Neutrophil (primary cell): ENCODE data around the gene ARHGAP22.

Experiments
- H3K27ac ChIP-seq: fragments of 200-600 bp; sonication (generic); 2 replicates; pipeline ENCODE4 v1.5.1; 2016; ENCODE audit warnings: mild to moderate bottlenecking, moderate library complexity
- H3K27me3 ChIP-seq: fragments of 200-600 bp; sonication (generic); 2 replicates; pipeline ENCODE4 v1.6.0; 2016; ENCODE audit warnings: mild to moderate bottlenecking
- H3K36me3 ChIP-seq: fragments of 200-600 bp; sonication (generic); 2 replicates; pipeline ENCODE4 v1.5.1; 2017
- H3K4me1 ChIP-seq, 2 experiments: fragments of 200-600 bp in 1 of 2; sonication (generic) in 1 of 2; 1 replicate in 1 of 2; 2 replicates in 1 of 2; pipeline versions ENCODE4 v1.5.1 to v1.6.1; 2013 to 2016; ENCODE audit warnings: low read depth in 1 of 2, low read length in 1 of 2, mild to moderate bottlenecking in 1 of 2, moderate library complexity in 1 of 2; ENCODE audit not compliant: control insufficient read depth in 1 of 2, insufficient read depth in 1 of 2
- H3K4me3 ChIP-seq, 2 experiments: fragments of 200-600 bp in 1 of 2; sonication (generic) in 1 of 2; 1 replicate in 1 of 2; 2 replicates in 1 of 2; pipeline ENCODE4 v1.5.1; 2013 to 2016; ENCODE audit warnings: low read depth in 1 of 2, low read length in 1 of 2, mild to moderate bottlenecking in 1 of 2, moderate library complexity in 1 of 2
- H3K9me3 ChIP-seq: fragments of 200-600 bp; sonication (generic); 2 replicates; pipeline ENCODE4 v1.5.1; 2016
- TF ChIP-seq, protein P1 (sequence below): fragments of 200-600 bp; sonication (generic); IDR thresholded peaks from 2 replicates; pipeline ENCODE4 v1.5.1; 2016; ENCODE audit warnings: antibody characterized with exemption

The ARHGAP22 gene

DNA sequence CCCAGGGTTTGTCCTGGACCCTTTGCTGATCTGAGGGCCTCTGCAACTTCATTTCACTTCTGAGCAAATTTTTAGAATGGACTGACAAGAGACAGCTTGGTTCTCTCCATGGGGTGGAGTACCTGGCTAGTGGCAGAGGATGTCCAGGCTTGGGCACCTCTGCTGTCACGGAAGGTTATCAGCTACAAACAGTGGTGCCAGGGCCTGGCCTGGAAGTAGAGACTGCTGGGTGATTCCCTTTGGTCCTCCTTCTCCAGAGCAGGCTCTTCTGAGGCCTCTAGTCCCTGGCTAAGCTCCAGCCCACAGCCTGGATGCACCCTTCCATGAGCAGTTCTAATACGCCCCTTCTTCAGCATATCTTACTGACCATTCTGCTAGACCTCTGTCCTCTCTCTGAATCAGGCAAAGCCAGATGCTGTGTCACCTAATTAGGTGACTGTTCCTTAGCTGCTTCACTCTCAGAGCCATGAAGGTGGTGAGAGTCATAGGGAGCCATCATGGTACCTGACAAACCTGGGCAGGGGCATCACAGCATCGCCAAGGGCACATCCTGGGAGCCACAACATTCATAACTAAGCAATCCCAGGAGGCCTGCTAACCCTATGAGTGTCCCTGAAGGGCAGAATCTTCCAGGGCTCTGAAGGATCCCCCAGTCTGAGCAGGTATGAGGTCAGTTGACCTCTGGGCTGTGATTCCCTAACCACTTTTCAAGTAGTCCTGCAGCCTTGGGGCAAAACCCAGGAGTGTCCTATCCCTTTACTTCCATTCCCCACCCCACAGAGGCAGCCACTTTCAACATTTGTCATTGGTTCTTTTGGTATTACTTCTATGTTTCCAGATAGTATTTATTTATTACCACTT lies 4.0 kb downstream of the ARHGAP22 start:
- Histone ChIP-seq H3K27ac (no peak overlapping the region), H3K4me3 (no peak overlapping the region), H3K4me1 (peaks cover 3 to 10% of the 10 kb centered on the region in 2 experiments), H3K27me3 (peaks cover 35% of the 10 kb centered on the region), H3K36me3 (no peaks in the 10 kb centered on the region), H3K9me3 (no peaks in the 10 kb centered on the region)
- TF ChIP-seq, protein P1, sequence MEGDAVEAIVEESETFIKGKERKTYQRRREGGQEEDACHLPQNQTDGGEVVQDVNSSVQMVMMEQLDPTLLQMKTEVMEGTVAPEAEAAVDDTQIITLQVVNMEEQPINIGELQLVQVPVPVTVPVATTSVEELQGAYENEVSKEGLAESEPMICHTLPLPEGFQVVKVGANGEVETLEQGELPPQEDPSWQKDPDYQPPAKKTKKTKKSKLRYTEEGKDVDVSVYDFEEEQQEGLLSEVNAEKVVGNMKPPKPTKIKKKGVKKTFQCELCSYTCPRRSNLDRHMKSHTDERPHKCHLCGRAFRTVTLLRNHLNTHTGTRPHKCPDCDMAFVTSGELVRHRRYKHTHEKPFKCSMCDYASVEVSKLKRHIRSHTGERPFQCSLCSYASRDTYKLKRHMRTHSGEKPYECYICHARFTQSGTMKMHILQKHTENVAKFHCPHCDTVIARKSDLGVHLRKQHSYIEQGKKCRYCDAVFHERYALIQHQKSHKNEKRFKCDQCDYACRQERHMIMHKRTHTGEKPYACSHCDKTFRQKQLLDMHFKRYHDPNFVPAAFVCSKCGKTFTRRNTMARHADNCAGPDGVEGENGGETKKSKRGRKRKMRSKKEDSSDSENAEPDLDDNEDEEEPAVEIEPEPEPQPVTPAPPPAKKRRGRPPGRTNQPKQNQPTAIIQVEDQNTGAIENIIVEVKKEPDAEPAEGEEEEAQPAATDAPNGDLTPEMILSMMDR: no peak

DNA sequence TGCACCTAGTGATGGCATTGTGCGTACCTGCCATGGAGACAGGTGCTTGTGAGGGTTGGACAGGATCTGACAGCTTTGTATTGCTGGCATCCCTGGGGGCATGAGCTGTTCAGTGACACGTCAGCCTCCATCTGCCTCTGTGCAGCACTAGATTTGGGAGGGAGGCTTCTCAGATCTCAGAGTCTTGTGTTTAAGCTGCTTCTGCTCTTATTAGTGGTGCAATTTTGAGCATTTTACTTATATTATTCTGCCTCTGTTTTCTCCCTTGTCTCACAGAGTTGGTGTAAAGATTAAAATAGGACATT lies 5.1 kb downstream of the ARHGAP22 start:
- Histone ChIP-seq H3K36me3 (no peaks in the 10 kb centered on the region), H3K9me3 (no peaks in the 10 kb centered on the region), H3K27me3 (peaks cover 24% of the 10 kb centered on the region), H3K27ac (no peak overlapping the region), H3K4me3 (no peak overlapping the region), H3K4me1 (peaks cover 3 to 5% of the 10 kb centered on the region in 2 experiments)
- TF ChIP-seq, protein P1: no peak

DNA sequence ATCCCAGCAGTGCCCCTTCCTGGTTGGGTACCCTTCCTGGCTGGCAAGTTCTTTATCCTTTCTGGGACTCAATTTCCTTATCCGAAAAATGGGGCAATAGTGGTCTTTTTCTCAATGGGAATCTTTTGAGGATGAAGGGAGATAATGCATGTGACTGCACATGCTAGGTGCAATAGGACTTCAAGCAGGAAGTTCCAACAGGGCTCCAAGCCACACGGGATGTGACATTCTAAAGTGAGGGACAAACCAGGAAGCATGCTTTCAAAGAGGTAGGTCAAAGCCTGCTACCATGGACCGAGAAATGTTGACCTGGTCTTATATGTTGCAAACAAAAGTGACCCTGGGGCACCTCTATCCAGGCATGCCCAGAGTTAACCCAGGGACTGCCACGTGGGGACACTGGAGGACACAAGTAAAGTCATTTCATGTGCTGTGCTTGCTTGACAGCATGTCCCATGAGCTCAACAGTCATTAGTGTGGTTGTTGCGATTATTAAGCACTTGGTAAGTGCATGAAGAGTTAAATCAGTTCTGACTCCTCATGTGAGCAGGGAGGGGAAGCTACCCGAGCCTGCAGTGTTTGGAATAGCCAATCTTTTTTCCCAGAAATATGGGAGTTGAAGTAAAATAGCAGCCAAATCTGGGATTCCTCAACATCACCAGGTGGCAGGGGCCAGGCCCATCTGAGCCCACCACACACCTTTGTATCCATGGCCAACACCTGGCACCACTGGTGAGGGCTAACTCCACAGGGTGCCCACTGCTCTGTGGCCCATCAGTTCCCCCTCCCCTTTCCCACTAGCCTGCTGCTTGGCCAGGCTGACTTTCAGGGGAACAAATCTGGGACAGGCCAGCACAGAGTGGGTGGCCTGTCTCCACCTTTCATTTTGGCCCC lies 5.7 kb downstream of the ARHGAP22 start:
- H3K36me3 ChIP-seq: no peaks in the 10 kb centered on the region
- peaks cover 18% of the 10 kb centered on the region for H3K27me3 ChIP-seq
- no peak overlapping the region for H3K4me3 ChIP-seq
- no peaks in the 10 kb centered on the region for H3K4me1 ChIP-seq
- H3K9me3 ChIP-seq: no peaks in the 10 kb centered on the region
- H3K27ac ChIP-seq: no peak overlapping the region
- TF ChIP-seq, protein P1: no peak

DNA sequence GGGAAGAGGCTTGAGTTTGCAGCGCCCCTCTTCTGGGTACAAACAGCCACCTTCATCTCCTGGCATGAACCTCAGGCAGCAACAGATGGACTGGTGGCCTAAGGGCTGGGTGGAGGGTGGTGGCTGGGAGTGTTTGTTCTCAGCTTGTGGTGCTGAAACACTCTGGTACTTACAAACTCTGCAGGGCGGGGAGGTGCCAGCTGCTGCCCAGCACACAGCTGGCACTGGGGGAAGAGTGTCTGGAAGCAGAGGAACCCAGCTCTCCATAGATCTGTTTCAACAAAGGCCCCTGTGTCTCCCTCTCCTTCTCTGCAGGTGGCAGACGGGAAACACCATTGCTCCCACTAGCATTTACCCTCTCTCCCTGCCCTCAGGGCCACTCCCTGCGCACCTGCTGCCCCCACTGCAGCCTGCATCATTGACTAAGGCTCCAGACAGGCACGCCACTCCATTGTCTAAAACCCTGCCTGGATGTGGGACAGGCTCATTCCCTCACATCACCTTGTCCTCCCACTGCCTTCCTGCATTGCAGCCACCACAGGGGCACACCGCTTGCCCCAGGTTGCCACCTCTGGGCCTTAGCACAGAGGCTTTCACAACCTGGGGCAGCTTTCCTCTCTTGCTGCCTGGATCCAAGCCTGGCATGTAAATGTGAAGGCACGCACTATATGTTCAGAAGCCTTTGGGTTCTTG lies 6.5 kb downstream of the ARHGAP22 start:
- H3K4me1 ChIP-seq: no peaks in the 10 kb centered on the region
- H3K27ac ChIP-seq: no peak overlapping the region
- no peak overlapping the region for H3K4me3 ChIP-seq
- H3K36me3 ChIP-seq: no peaks in the 10 kb centered on the region
- H3K27me3 ChIP-seq: peaks cover 10% of the 10 kb centered on the region
- TF ChIP-seq, protein P1: no peak
- H3K9me3 ChIP-seq: no peaks in the 10 kb centered on the region

DNA sequence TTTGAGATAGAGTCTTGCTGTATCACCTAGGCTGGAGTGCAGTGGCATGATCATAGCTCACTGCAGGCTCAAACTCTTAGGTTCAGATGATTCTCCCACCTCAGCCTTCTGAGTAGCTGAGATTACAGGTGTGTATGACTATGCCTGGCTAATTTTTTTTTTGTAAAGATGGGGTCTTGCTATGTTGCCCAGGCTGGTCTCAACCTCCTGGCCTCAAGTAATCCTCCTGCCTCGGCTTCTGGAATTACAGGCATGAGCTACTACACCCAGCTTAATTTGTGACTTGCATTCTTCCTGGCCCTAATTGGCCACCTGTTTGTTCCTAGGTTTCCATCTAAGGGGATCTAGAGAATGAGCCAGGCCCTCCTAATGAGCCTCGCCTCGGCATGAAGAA lies 9.3 kb downstream of the ARHGAP22 start:
- no peaks in the 10 kb centered on the region for H3K4me1 ChIP-seq
- TF ChIP-seq, protein P1: no peak
- H3K9me3 ChIP-seq: no peaks in the 10 kb centered on the region
- H3K27me3 ChIP-seq: no peaks in the 10 kb centered on the region
- H3K27ac ChIP-seq: no peak overlapping the region
- H3K36me3 ChIP-seq: no peaks in the 10 kb centered on the region
- no peak overlapping the region for H3K4me3 ChIP-seq
